ENCODE measurements around the gene MADCAM1.

DNA sequence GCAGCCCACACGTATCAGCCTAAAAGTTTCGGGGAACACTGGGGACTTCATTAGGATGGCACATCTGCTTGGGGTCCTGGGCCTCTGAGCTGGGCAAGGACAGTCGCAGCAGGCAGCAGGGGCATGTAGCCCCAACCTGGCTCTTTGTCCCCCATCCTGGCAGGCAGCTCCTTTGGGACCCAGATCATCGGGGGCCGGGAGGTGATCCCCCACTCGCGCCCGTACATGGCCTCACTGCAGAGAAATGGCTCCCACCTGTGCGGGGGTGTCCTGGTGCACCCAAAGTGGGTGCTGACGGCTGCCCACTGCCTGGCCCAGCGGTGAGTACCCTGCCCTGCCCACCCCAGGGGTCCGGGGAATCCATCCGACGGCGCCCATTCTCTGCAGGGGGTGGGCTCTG lies 50.8 kb downstream of the MADCAM1 start:
- no peak for TF ChIP-seq EZH2 (IDR thresholded peaks at IDR 0.05; ENCODE audit: borderline replicate concordance, low read length)
- TF ChIP-seq, protein P1, sequence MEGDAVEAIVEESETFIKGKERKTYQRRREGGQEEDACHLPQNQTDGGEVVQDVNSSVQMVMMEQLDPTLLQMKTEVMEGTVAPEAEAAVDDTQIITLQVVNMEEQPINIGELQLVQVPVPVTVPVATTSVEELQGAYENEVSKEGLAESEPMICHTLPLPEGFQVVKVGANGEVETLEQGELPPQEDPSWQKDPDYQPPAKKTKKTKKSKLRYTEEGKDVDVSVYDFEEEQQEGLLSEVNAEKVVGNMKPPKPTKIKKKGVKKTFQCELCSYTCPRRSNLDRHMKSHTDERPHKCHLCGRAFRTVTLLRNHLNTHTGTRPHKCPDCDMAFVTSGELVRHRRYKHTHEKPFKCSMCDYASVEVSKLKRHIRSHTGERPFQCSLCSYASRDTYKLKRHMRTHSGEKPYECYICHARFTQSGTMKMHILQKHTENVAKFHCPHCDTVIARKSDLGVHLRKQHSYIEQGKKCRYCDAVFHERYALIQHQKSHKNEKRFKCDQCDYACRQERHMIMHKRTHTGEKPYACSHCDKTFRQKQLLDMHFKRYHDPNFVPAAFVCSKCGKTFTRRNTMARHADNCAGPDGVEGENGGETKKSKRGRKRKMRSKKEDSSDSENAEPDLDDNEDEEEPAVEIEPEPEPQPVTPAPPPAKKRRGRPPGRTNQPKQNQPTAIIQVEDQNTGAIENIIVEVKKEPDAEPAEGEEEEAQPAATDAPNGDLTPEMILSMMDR (conservative IDR thresholded peaks at IDR 0.05 in 1 of 2, IDR thresholded peaks at IDR 0.05 in 1 of 2; ENCODE audit: extremely low read depth in 1 of 2, insufficient read depth in 1 of 2, low read depth in 1 of 2, low read length in 2 of 2): no peak

All from mammary epithelial cell (primary cell).